ENCODE results near the gene KATNAL2. TPM values are rescaled to one million over a fixed set of nuclear protein-coding genes. Genes with fewer than 3 reads are reported as not detected.
A peak's percentile ranks its signal among the peaks of the same experiment; 100 is the strongest.

Gene KATNAL2
- total and polyA plus RNA-seq, 10 of the 15 experiments (the other 5 are each of a cell fraction or from before 2014, with no cell fraction given): 0.20 to 2.4 (median 1.7) TPM

GRCh38 chr18:47036927-47037578, 119.7 kb downstream of the KATNAL2 start:
- BruUV-seq (replicated peaks): no TSS peak
- in situ Hi-C loops (cut with MboI): no loop called here
- intact Hi-C loops (cut with micrococcal nuclease; ENCODE audit: unreplicated experiment): no loop called here
- RAD21 ChIA-PET (ENCODE audit: unreplicated experiment): no interaction called here
- Histone ChIP-seq H3K9me3 (replicated peaks; ENCODE audit: control insufficient read depth, insufficient read depth, low read length) (no peaks in the 10 kb centered on the region), H3K27me3 (replicated peaks in 1 of 2; ENCODE audit: control insufficient read depth in 2 of 2, insufficient read depth in 2 of 2, low read length in 1 of 2) (no peaks in the 10 kb centered on the region), H3K36me3 (ENCODE audit: control insufficient read depth in 2 of 2, insufficient read depth in 2 of 2, low read length in 1 of 2) (no peaks in the 10 kb centered on the region), H3K4me1 (ENCODE audit: control insufficient read depth, insufficient read depth, low read length) (peaks cover 8% of the 10 kb centered on the region), H3K4me3 (peak overlapping the region; percentile 15; the same call in 1 of the 2 replicates), H2AFZ (ENCODE audit: control insufficient read depth, low read depth, low read length) (peak overlapping the region; percentile 67), H4K20me1 (ENCODE audit: control insufficient read depth, insufficient read depth) (no peaks in the 10 kb centered on the region), H3K27ac (ENCODE audit: control insufficient read depth, insufficient read depth) (no peak overlapping the region), H3K4me2 (ENCODE audit: control insufficient read depth, insufficient read depth) (peak overlapping the region; percentile 71), H3K9ac (ENCODE audit: control insufficient read depth, insufficient read depth, low read length) (no peak overlapping the region; the same call in 1 of the 2 replicates), H3K79me2 (ENCODE audit: control insufficient read depth, insufficient read depth, low read length) (no peaks in the 10 kb centered on the region)
- TF ChIP-seq ESRRA (IDR thresholded peaks at IDR 0.05; ENCODE audit: low read length): no peak
- TF ChIP-seq, protein P1, sequence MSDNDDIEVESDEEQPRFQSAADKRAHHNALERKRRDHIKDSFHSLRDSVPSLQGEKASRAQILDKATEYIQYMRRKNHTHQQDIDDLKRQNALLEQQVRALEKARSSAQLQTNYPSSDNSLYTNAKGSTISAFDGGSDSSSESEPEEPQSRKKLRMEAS (IDR thresholded peaks at IDR 0.05; ENCODE audit: low read depth, low read length): no peak
- no peak for TF ChIP-seq SIN3A (IDR thresholded peaks at IDR 0.05; ENCODE audit: low read depth, low read length)
- no peak for TF ChIP-seq SMAD5 (IDR thresholded peaks at IDR 0.05; ENCODE audit: low read depth)
- no peak for TF ChIP-seq SPI1 (IDR thresholded peaks at IDR 0.05; ENCODE audit: borderline replicate concordance, insufficient read depth, low read depth, low read length)
- no peak for DNase-seq (ENCODE audit: low read depth, low spot score)
- SMC1A ChIA-PET (ENCODE audit: uncharacterized antibody, unreplicated experiment): interaction anchor here (0.8 to 0.9 kb wide), 2 partner anchors 145 to 202 kb away, joined by 3 read pairs; no protein-coding TSS in a partner anchor
- POLR2A ChIA-PET: no interaction called here
- CTCF ChIA-PET: interaction anchor here (0.7 to 1.6 kb wide), 10 partner anchors 10 to 756 kb away, joined by 3 to 5 read pairs (median 3); no protein-coding TSS in a partner anchor
- ATAC-seq: no peak
- 13% methylated on average over 3 of the region's 3 CpGs for WGBS (ENCODE audit: insufficient coverage, insufficient replicate concordance, low lambda C conversion rate, missing lambda C conversion rate)
- no peak for FAIRE-seq

DNA sequence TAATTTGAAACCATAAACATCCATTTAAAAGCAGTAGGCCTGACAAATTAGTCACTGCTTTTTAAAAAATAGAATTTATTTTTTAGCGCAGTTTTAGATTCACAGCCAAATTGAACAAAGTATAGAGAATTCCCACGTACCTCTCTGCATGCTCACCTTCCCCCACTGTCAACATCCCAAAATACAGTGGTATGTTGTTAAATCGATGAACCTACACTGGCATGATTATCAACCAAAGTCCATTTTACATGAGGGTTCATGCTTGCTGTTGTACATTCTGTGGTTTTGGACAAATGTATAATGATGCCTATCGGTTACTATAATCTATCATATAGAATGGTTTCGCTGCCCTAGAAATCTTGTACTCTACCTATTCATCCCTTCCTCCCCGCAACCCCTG, 123.6 kb downstream of the KATNAL2 start:
- BruUV-seq (replicated peaks): no TSS peak
- no peak for DNase-seq (ENCODE audit: low read depth, low spot score)
- no peaks in the 10 kb centered on the region for H3K79me2 ChIP-seq (ENCODE audit: control insufficient read depth, insufficient read depth, low read length)
- ChIA-PET SMC1A (ENCODE audit: uncharacterized antibody, unreplicated experiment) (no interaction called here), RAD21 (ENCODE audit: unreplicated experiment) (no interaction called here), CTCF (interaction anchor here (1.0 kb wide), 1 partner anchor 383 kb away, joined by 3 read pairs; no protein-coding TSS in a partner anchor), POLR2A (no interaction called here)
- peak; percentile 49 for FAIRE-seq
- WGBS (ENCODE audit: insufficient coverage, insufficient replicate concordance, low lambda C conversion rate, missing lambda C conversion rate): 48% methylated on average over 6 of the region's 6 CpGs
- no peak overlapping the region for H2AFZ ChIP-seq (ENCODE audit: control insufficient read depth, low read depth, low read length)
- H3K9me3 ChIP-seq (replicated peaks; ENCODE audit: control insufficient read depth, insufficient read depth, low read length): no peaks in the 10 kb centered on the region
- H3K9ac ChIP-seq (ENCODE audit: control insufficient read depth, insufficient read depth, low read length): no peak overlapping the region
- intact Hi-C loops (cut with micrococcal nuclease; ENCODE audit: unreplicated experiment) (no loop called here), in situ Hi-C loops (cut with MboI) (no loop called here)
- no peak overlapping the region for H3K27ac ChIP-seq (ENCODE audit: control insufficient read depth, insufficient read depth)
- H3K36me3 ChIP-seq (ENCODE audit: control insufficient read depth in 2 of 2, insufficient read depth in 2 of 2, low read length in 1 of 2): no peaks in the 10 kb centered on the region
- no peaks in the 10 kb centered on the region for H3K27me3 ChIP-seq (replicated peaks in 1 of 2; ENCODE audit: control insufficient read depth in 2 of 2, insufficient read depth in 2 of 2, low read length in 1 of 2)
- H3K4me1 ChIP-seq (ENCODE audit: control insufficient read depth, insufficient read depth, low read length): peaks cover 8% of the 10 kb centered on the region
- no peak overlapping the region for H3K4me2 ChIP-seq (ENCODE audit: control insufficient read depth, insufficient read depth)
- no peaks in the 10 kb centered on the region for H4K20me1 ChIP-seq (ENCODE audit: control insufficient read depth, insufficient read depth)
- H3K4me3 ChIP-seq: no peak overlapping the region
- no peak for ATAC-seq
- TF ChIP-seq MYB (IDR thresholded peaks at IDR 0.05; ENCODE audit: borderline replicate concordance, low read depth, low read length) (no peak), BCL3 (IDR thresholded peaks at IDR 0.05; ENCODE audit: borderline replicate concordance, insufficient read depth, low read depth, low read length, poor library complexity, severe bottlenecking) (no peak), IKZF2 (IDR thresholded peaks at IDR 0.05) (no peak), TARDBP (IDR thresholded peaks at IDR 0.05; ENCODE audit: borderline replicate concordance) (no peak), SIN3A (IDR thresholded peaks at IDR 0.05; ENCODE audit: low read depth, low read length) (no peak), STAT1 (conservative IDR thresholded peaks at IDR 0.05) (no peak), SMARCA5 (IDR thresholded peaks at IDR 0.05) (no peak), NFXL1 (IDR thresholded peaks at IDR 0.05; ENCODE audit: borderline replicate concordance) (no peak), ZNF274 (IDR thresholded peaks at IDR 0.05; ENCODE audit: insufficient read depth, insufficient read length) (no peak), MTA2 (IDR thresholded peaks at IDR 0.05; ENCODE audit: low read depth) (no peak), PAX5 (IDR thresholded peaks at IDR 0.05; ENCODE audit: borderline replicate concordance, low read depth, low read length) (no peak), MTA3 (IDR thresholded peaks at IDR 0.05; ENCODE audit: borderline replicate concordance, low read length) (no peak)
- TF ChIP-seq, protein P2, sequence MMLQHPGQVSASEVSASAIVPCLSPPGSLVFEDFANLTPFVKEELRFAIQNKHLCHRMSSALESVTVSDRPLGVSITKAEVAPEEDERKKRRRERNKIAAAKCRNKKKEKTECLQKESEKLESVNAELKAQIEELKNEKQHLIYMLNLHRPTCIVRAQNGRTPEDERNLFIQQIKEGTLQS (IDR thresholded peaks at IDR 0.05; ENCODE audit: borderline replicate concordance, extremely low read depth, low read depth, low read length): no peak
